Measurements from ENCODE around the gene NDE1. TPM values are rescaled to one million over a fixed set of nuclear protein-coding genes. Genes with fewer than 3 reads are reported as not detected.

NDE1 gene
- total RNA-seq, 4 donors from 2014 or later: 4.0 to 26.2 (median 11.9) TPM

DNA sequence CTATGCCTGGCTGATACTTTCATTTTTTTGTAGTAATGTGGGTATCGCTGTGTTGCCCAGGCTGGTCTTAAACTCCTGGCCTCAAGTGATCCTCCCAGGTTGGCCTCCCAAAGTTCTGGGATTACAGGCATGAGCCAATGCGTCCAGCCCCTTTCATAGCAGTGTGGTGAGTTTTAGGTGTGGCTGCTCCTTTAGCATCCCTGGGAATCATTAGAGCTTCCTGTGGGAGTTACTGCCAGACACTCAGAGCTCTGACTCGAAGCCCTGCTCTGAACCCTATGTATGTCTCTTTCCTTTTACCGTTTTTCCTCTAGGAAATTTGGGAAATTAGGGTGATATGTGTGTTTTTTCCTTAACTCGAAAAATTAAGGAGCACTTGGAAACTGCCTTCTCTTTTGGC is 44.5 kb downstream of the NDE1 start:
- ATAC-seq (no peak), DNase-seq (no peak)
- peaks cover 0 to 69% of the 10 kb centered on the region in 2 donors for H3K36me3 ChIP-seq
- no peaks in the 10 kb centered on the region for H3K27me3 ChIP-seq
- no peak overlapping the region for H3K27ac ChIP-seq
- H3K9me3 ChIP-seq: no peaks in the 10 kb centered on the region
- in situ Hi-C loops (cut with MboI; ENCODE audit: low sequenced_read_pairs in 4 of 4): no loop called here
- intact Hi-C loops (cut with DNase I; ENCODE audit: low total_unique reads): no loop called here
- no peak overlapping the region for H3K4me3 ChIP-seq
- H3K4me1 ChIP-seq: no peaks in the 10 kb centered on the region
- TF ChIP-seq, protein P1, sequence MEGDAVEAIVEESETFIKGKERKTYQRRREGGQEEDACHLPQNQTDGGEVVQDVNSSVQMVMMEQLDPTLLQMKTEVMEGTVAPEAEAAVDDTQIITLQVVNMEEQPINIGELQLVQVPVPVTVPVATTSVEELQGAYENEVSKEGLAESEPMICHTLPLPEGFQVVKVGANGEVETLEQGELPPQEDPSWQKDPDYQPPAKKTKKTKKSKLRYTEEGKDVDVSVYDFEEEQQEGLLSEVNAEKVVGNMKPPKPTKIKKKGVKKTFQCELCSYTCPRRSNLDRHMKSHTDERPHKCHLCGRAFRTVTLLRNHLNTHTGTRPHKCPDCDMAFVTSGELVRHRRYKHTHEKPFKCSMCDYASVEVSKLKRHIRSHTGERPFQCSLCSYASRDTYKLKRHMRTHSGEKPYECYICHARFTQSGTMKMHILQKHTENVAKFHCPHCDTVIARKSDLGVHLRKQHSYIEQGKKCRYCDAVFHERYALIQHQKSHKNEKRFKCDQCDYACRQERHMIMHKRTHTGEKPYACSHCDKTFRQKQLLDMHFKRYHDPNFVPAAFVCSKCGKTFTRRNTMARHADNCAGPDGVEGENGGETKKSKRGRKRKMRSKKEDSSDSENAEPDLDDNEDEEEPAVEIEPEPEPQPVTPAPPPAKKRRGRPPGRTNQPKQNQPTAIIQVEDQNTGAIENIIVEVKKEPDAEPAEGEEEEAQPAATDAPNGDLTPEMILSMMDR (IDR thresholded peaks at IDR 0.05 in 4 of 5, conservative IDR thresholded peaks at IDR 0.05 in 1 of 5): no peak
- no peak for TF ChIP-seq POLR2A (IDR thresholded peaks at IDR 0.05)

GRCh38 chr16:15699819-15700218 is 49.8 kb downstream of the NDE1 start:
- TF ChIP-seq, protein P1 (IDR thresholded peaks at IDR 0.05 in 4 of 5, conservative IDR thresholded peaks at IDR 0.05 in 1 of 5): no peak
- TF ChIP-seq POLR2A (IDR thresholded peaks at IDR 0.05): no peak
- Histone ChIP-seq H3K27me3 (no peaks in the 10 kb centered on the region), H3K9me3 (no peaks in the 10 kb centered on the region), H3K27ac (no peak overlapping the region), H3K4me1 (no peaks in the 10 kb centered on the region), H3K36me3 (peaks cover 0 to 51% of the 10 kb centered on the region in 2 donors), H3K4me3 (no peak overlapping the region)
- intact Hi-C loops (cut with DNase I; ENCODE audit: low total_unique reads): loop anchor here (5.0 to 10.0 kb wide), 2 partner anchors 48 to 145 kb away; partner anchors contain the start of gene NDE1
- DNase-seq (no peak), ATAC-seq (no peak)
- in situ Hi-C loops (cut with MboI; ENCODE audit: low sequenced_read_pairs in 4 of 4): no loop called here

GRCh38 chr16:15701367-15701766 is 51.3 kb downstream of the NDE1 start:
- Histone ChIP-seq H3K36me3 (peaks cover 0 to 41% of the 10 kb centered on the region in 2 donors), H3K27ac (no peak overlapping the region), H3K4me3 (no peak overlapping the region), H3K9me3 (no peaks in the 10 kb centered on the region), H3K4me1 (no peaks in the 10 kb centered on the region), H3K27me3 (no peaks in the 10 kb centered on the region)
- intact Hi-C loops (cut with DNase I; ENCODE audit: low total_unique reads) (loop anchor here (5.0 to 10.0 kb wide), 2 partner anchors 49 to 147 kb away; partner anchors contain the start of gene NDE1), in situ Hi-C loops (cut with MboI; ENCODE audit: low sequenced_read_pairs in 4 of 4) (no loop called here)
- no peak for ATAC-seq
- no peak for DNase-seq
- TF ChIP-seq POLR2A (IDR thresholded peaks at IDR 0.05): no peak
- TF ChIP-seq, protein P1 (IDR thresholded peaks at IDR 0.05 in 4 of 5, conservative IDR thresholded peaks at IDR 0.05 in 1 of 5): no peak

- Histone ChIP-seq H3K9me3 (no peaks in the 10 kb centered on the region), H3K27ac (no peak overlapping the region), H3K27me3 (no peaks in the 10 kb centered on the region), H3K4me3 (no peak overlapping the region), H3K36me3 (peaks cover 0 to 32% of the 10 kb centered on the region in 2 donors), H3K4me1 (no peaks in the 10 kb centered on the region)
- DNase-seq (no peak), ATAC-seq (no peak)
- in situ Hi-C loops (cut with MboI; ENCODE audit: low sequenced_read_pairs in 4 of 4) (no loop called here), intact Hi-C loops (cut with DNase I; ENCODE audit: low total_unique reads) (loop anchor here (5.0 to 10.0 kb wide), 2 partner anchors 50 to 147 kb away; partner anchors contain the start of gene NDE1)
- no peak for TF ChIP-seq POLR2A (IDR thresholded peaks at IDR 0.05)
- TF ChIP-seq, protein P1 (IDR thresholded peaks at IDR 0.05 in 4 of 5, conservative IDR thresholded peaks at IDR 0.05 in 1 of 5): no peak
These were observed 52.2 kb downstream of the NDE1 start for GRCh38 chr16:15701975-15702970.

Measured in gastrocnemius medialis (tissue), 4 donors.